ENCODE measurements around the gene PMIS2.
"Not testable (repeated sequence)": the region's sequence is repeated elsewhere in the genome, so short reads cannot be mapped to it uniquely, and the experiment has no call there.

Gene PMIS2

DNA sequence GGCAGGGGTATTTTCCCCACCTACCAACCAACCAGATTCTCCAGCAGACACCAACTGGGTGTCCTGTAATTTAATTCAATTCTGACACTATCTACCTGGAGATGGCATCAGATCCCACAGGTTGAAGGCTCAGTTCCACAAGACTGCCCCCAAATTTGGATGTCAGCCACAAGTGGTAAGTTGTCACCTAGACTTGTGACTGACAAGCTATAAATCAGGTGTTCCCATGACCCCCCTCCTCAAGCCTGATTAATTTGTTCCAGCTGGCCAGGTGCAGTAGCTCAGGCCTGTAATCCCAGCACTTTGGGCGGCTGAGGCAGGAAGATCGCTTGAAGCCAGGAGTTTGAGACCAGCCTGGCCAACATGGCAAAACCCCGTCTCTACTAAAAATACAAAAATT, 16.0 kb downstream of the PMIS2 start:
- Mint-ChIP-seq H3K27ac (no peak overlapping the region), H3K4me1 (peaks cover under 1% of the 10 kb centered on the region), H3K27me3 (no peaks in the 10 kb centered on the region), H3K9me3 (no peaks in the 10 kb centered on the region), H3K4me3 (no peak overlapping the region)
- DNase-seq (no peak), ATAC-seq (no peak)

- not testable (repeated sequence) for DNase-seq, ATAC-seq, H3K4me1 Mint-ChIP-seq, H3K27ac Mint-ChIP-seq, H3K4me3 Mint-ChIP-seq, H3K27me3 Mint-ChIP-seq
- H3K9me3 Mint-ChIP-seq = peaks cover 8 to 12% of the 10 kb centered on the region in 2 donors
These were observed 18.5 kb downstream of the PMIS2 start for GRCh38 chr19:35604436-35604835.

DNA sequence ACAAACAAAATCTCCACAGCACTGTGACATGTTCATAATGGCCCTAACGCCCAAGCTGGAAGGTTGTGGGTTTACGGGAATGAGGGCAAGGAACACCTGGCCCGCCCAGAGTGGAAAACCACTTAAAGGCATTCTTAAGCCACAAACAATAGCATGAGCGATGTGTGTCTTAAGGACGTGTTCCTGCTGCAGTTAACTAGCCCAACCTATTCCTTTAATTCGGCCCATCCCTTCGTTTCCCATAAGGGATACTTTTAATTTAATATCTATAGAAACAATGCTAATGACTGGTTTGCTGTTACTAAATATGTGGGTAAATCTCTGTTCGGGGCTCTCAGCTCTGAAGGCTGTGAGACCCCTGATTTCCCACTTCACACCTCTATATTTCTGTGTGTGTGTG, 21.2 kb downstream of the PMIS2 start:
- Mint-ChIP-seq H3K9me3 (peaks cover 8 to 12% of the 10 kb centered on the region in 2 donors), H3K4me1 (peaks cover 18% of the 10 kb centered on the region)
- H3K27me3 Mint-ChIP-seq, H3K4me3 Mint-ChIP-seq, H3K27ac Mint-ChIP-seq, ATAC-seq, DNase-seq: not testable (repeated sequence)

DNA sequence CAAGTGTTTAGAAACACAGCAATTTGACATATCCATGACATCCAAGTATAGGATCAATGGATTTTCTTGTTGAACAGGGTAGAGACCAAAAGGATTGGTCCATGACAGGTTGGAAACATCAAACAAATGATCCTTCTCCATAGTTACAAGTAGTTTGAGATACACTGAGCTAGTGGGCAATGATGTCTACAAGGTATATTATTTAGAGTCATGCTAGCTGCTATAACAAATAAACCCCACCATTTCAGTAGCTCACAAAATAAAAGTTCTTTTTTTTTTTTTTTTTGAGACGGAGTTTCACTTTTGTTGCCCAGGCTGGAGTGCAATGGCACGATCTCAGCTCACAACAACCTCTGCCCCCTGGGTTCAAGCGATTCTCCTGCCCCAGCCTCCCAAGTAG, 21.7 kb downstream of the PMIS2 start:
- no peaks in the 10 kb centered on the region for H3K27me3 Mint-ChIP-seq
- no peak overlapping the region for H3K27ac Mint-ChIP-seq
- DNase-seq (no peak), ATAC-seq (no peak)
- peaks cover 8 to 12% of the 10 kb centered on the region in 2 donors for H3K9me3 Mint-ChIP-seq
- peaks cover 23% of the 10 kb centered on the region for H3K4me1 Mint-ChIP-seq
- H3K4me3 Mint-ChIP-seq = no peak overlapping the region

- no peak for DNase-seq
- Mint-ChIP-seq H3K4me3 (no peak overlapping the region), H3K27ac (no peak overlapping the region), H3K9me3 (peaks cover 8 to 12% of the 10 kb centered on the region in 2 donors), H3K27me3 (no peaks in the 10 kb centered on the region), H3K4me1 (peaks cover 25% of the 10 kb centered on the region)
- no peak for ATAC-seq
These were observed 22.3 kb downstream of the PMIS2 start for GRCh38 chr19:35608251-35608650.

- Mint-ChIP-seq H3K9me3 (peaks cover 8 to 12% of the 10 kb centered on the region in 2 donors), H3K4me1 (peaks cover 33% of the 10 kb centered on the region), H3K27ac (peak overlapping the region; percentile 82), H3K4me3 (peak overlapping the region in 1 of 2 donors; percentile 19), H3K27me3 (no peaks in the 10 kb centered on the region)
- DNase-seq (peak in 1 of 2 donors; percentile 38), ATAC-seq (peak; percentile 50)
These were observed 23.9 kb downstream of the PMIS2 start for GRCh38 chr19:35609851-35610353.

GRCh38 chr19:35612224-35612558, 26.2 kb downstream of the PMIS2 start:
- no peaks in the 10 kb centered on the region for H3K27me3 Mint-ChIP-seq
- peaks cover 33% of the 10 kb centered on the region for H3K4me1 Mint-ChIP-seq
- peak overlapping the region; percentile 84 to 91 for H3K4me3 Mint-ChIP-seq
- H3K9me3 Mint-ChIP-seq = peaks cover 8 to 12% of the 10 kb centered on the region in 2 donors
- ATAC-seq (peak; percentile 8), DNase-seq (no peak)
- H3K27ac Mint-ChIP-seq = peak overlapping the region; percentile 95 to 96

DNA sequence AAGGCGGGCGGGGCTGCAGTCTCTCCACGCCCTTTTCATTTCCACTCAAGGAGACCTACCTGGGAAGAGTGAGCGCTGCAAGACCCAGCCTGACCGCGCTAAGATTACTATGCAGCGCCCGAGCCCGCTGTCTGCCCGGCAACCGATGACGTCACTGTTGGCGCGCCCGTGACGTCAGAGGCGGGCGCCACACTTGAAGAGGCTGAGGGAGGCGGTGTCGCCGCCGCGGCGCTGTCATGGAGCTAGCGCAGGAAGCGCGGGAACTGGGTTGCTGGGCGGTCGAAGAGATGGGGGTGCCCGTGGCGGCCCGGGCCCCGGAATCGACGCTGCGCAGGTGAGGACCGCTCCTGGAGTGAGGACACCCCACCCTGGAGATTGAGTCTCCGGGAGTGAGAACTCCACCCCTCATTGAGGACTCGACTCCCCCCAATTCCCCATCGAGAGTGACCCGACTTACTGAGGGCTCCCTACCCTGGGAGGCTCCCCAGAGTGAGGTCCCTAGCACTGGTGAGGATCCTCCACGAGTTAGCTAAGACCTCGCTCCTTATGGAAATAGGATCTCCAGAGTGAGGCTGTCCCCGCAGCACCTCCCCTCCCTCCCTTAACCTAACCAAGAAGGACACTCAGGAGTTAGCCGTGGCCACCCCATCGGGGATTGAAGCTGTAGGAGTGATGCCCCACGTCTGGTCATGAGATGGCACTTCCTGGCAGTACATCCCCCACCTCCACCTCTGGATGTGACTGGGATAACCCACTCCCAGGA, 26.8 kb downstream of the PMIS2 start, which contains the start of gene HAUS5:
Gene HAUS5 (plus strand): TSS at position 177 of the 763 bp plus-strand sequence. CDS start 60 bp downstream, at position 237.
- no peaks in the 10 kb centered on the region for H3K27me3 Mint-ChIP-seq
- ATAC-seq = peak; percentile 96

DNA sequence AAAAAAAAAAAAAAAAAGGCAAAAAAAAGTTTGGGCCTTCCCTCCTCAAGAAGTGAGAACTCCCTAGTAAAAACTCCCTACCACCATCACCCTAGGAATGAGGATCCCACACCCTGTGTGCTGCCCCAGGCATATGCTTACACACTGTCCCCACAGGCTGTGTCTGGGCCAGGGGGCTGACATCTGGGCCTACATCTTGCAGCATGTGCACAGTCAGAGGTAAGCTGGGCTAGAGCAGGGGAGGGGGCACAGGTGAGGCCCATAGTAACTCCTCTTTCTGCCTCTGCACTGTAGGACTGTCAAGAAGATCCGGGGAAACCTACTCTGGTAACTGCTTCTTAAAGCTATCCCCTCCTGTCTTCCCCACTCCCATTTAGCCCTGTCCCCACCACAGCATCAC, 27.6 kb downstream of the PMIS2 start:
- Mint-ChIP-seq H3K4me3 (peak overlapping the region; percentile 84 to 91), H3K27me3 (no peaks in the 10 kb centered on the region), H3K27ac (peak overlapping the region; percentile 85 to 95), H3K9me3 (peaks cover 3 to 4% of the 10 kb centered on the region in 2 donors), H3K4me1 (peaks cover 33% of the 10 kb centered on the region)
- DNase-seq (no peak), ATAC-seq (no peak)

More for the DNA sequence above, 26.8 kb downstream of the PMIS2 start, which contains the start of gene HAUS5:
- peaks cover 33% of the 10 kb centered on the region for H3K4me1 Mint-ChIP-seq
- peak within 1 kb of the TSS; percentile 84 to 91 for H3K4me3 Mint-ChIP-seq
- peak; percentile 96 to 97 for DNase-seq
- peaks cover 8 to 12% of the 10 kb centered on the region in 2 donors for H3K9me3 Mint-ChIP-seq
- H3K27ac Mint-ChIP-seq = peak within 1 kb of the TSS; percentile 95 to 96

- Mint-ChIP-seq H3K27me3 (no peaks in the 10 kb centered on the region), H3K27ac (no peak overlapping the region), H3K4me1 (peaks cover 25% of the 10 kb centered on the region), H3K4me3 (no peak overlapping the region), H3K9me3 (no peaks in the 10 kb centered on the region)
- no peak for DNase-seq
- ATAC-seq = no peak
These were observed 29.1 kb downstream of the PMIS2 start for GRCh38 chr19:35615036-35615435.

DNA sequence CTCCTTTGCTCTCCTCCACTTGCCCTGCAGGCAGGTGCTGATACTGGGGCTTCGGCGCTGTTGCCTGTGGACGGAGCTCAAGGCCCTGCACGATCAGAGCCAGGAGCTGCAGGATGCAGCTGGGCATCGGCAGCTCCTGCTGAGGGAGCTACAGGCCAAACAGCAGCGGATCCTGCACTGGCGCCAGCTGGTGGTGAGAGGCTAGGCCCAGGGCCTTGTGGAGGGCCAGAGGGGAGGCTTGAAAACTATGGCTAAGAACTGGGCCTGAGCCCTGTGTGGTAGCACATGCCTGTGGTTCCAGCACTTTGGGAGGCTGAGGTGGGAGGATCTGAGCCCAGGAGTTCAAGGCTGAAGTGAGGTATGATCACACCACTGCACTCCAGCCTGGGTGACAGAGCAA, 32.9 kb downstream of the PMIS2 start:
- Mint-ChIP-seq H3K27me3 (no peaks in the 10 kb centered on the region), H3K9me3 (no peaks in the 10 kb centered on the region), H3K4me1 (peaks cover 2% of the 10 kb centered on the region), H3K27ac (no peak overlapping the region), H3K4me3 (no peak overlapping the region)
- ATAC-seq = no peak
- DNase-seq = no peak

DNA sequence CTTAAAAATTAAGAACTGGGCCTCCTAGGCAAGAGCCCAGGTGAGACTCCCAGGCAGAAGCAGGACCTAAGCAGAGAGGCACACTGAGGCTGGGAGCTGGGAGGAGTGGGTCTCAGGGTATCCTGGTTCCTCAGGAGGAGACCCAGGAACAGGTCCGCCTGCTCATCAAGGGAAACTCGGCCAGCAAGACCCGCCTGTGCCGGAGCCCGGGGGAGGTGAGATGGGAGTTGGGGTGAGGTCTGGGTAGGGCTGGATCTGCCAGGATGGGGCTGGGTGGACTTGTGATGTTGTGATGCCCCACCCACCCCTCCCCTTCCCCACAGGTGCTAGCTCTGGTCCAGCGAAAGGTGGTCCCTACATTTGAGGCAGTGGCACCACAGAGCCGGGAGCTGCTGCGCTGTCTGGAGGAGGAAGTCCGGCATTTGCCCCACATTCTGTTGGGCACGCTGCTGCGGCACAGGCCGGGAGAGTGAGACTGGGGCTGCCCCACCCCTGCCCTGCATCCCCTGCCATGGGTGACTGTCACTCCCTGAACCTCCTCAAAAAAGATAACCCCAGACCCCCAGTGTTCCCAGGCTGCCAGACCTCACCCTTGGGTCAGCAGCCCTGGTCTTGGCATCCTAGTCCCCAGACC, 33.4 kb downstream of the PMIS2 start:
- Mint-ChIP-seq H3K4me3 (no peak overlapping the region), H3K27me3 (no peaks in the 10 kb centered on the region), H3K9me3 (no peaks in the 10 kb centered on the region)

GRCh38 chr19:35620001-35620400, 34.0 kb downstream of the PMIS2 start:
- no peaks in the 10 kb centered on the region for H3K27me3 Mint-ChIP-seq
- H3K27ac Mint-ChIP-seq = no peak overlapping the region
- no peak overlapping the region for H3K4me3 Mint-ChIP-seq
- ATAC-seq (no peak), DNase-seq (no peak)
- no peaks in the 10 kb centered on the region for H3K9me3 Mint-ChIP-seq
- no peaks in the 10 kb centered on the region for H3K4me1 Mint-ChIP-seq

More for the DNA sequence above, 33.4 kb downstream of the PMIS2 start:
- no peak for DNase-seq
- no peak overlapping the region for H3K27ac Mint-ChIP-seq
- no peaks in the 10 kb centered on the region for H3K4me1 Mint-ChIP-seq
- ATAC-seq = no peak

GRCh38 chr19:35621708-35622107, 35.7 kb downstream of the PMIS2 start:
- Mint-ChIP-seq H3K27me3 (no peaks in the 10 kb centered on the region), H3K4me3 (no peak overlapping the region)

GRCh38 chr19:35622750-35623149, 36.8 kb downstream of the PMIS2 start:
- ATAC-seq = peak; percentile 26

More at GRCh38 chr19:35621708-35622107, 35.7 kb downstream of the PMIS2 start:
- ATAC-seq (no peak), DNase-seq (no peak)
- Mint-ChIP-seq H3K27ac (peak overlapping the region; percentile 24 to 54), H3K4me1 (no peaks in the 10 kb centered on the region), H3K9me3 (no peaks in the 10 kb centered on the region)

More at GRCh38 chr19:35622750-35623149, 36.8 kb downstream of the PMIS2 start:
- Mint-ChIP-seq H3K27me3 (no peaks in the 10 kb centered on the region), H3K4me1 (no peaks in the 10 kb centered on the region), H3K27ac (peak overlapping the region in 1 of 2 donors; percentile 24), H3K4me3 (no peak overlapping the region), H3K9me3 (no peaks in the 10 kb centered on the region)
- DNase-seq = no peak
